MG63 (cell line): Measurements from ENCODE around the gene SCOC. TPM values are rescaled to one million over a fixed set of nuclear protein-coding genes. Genes with fewer than 3 reads are reported as not detected.

ENCODE experiments used
- DNase-seq: peaks from one replicate; pipeline ENCODE4 v3.0.0-alpha.2; 2020
- H3K27me3 ChIP-seq: fragments of 250-450 bp; sonication (Bioruptor Pico); 2 replicates; pipeline ENCODE4 v1.5.1; 2020; ENCODE audit warnings: mild to moderate bottlenecking, moderate library complexity
- H3K36me3 ChIP-seq: fragments of 250-450 bp; sonication (Bioruptor Pico); 2 replicates; pipeline ENCODE4 v1.5.1; 2020; ENCODE audit warnings: mild to moderate bottlenecking, moderate library complexity
- H3K4me3 ChIP-seq: fragments of 250-450 bp; sonication (Bioruptor Pico); 2 replicates; pipeline ENCODE4 v1.5.1; 2020; ENCODE audit warnings: mild to moderate bottlenecking, moderate library complexity
- H3K9me3 ChIP-seq: fragments of 250-450 bp; sonication (Bioruptor Pico); 2 replicates; pipeline ENCODE4 v1.5.1; 2020; ENCODE audit warnings: mild to moderate bottlenecking, moderate library complexity
- total RNA-seq: library from RNA; depleted of rRNA; stranded (reverse); fragments of >200 nt; shearing (Covaris generic); gene quantifications from 2 replicates; pipeline ENCODE4 v1.2.3, GENCODE V29; 2014; ENCODE audit warnings: low replicate concordance; rRNA removed

Gene SCOC
- 46.4 and 87.3 TPM in 2 replicates for total RNA-seq

- peak within 1 kb of the TSS; percentile 90 for H3K4me3 ChIP-seq
- no peaks in the 10 kb centered on the region; the same call in 1 of the 2 replicates for H3K36me3 ChIP-seq
- DNase-seq: peak; percentile 97
- H3K27me3 ChIP-seq: no peaks in the 10 kb centered on the region
- H3K9me3 ChIP-seq: no peaks in the 10 kb centered on the region
Observed at GRCh38 chr4:140373328-140374129, at the start of gene SCOC. Gene SCOC (plus strand): TSS chr4:140373646. CDS start chr4:140379171, 5,525 bp downstream.

DNA sequence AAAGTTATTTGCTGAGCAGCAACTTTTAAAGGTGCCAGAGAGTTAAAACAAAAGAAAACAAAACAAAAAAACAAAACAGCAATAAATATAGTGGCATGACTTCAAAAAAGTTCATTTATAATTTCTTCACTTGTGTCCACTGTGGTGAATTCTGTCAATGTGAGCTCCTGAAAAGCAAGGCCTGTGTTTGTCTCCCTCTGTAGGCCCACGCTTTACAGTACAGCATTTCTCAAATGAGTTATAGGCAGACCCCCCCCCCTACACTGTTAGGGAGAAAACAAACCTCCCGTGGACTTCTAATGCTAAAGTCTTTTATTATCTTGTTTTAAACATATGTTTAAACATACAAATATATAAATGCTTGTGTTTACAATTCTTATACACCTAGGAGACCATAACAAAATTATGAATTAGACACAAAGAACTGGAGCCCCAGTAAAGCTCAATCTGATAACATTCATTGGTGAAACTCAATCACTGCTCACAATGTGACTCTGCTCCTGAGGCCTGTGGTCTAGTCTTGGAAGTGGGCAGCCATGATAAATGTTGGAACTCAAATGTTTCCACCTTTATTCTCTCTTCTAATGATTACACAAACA lies 47.0 kb upstream of the SCOC start:
- Histone ChIP-seq H3K27me3 (no peaks in the 10 kb centered on the region), H3K4me3 (no peak overlapping the region), H3K36me3 (no peaks in the 10 kb centered on the region), H3K9me3 (no peaks in the 10 kb centered on the region)
- DNase-seq: no peak

DNA sequence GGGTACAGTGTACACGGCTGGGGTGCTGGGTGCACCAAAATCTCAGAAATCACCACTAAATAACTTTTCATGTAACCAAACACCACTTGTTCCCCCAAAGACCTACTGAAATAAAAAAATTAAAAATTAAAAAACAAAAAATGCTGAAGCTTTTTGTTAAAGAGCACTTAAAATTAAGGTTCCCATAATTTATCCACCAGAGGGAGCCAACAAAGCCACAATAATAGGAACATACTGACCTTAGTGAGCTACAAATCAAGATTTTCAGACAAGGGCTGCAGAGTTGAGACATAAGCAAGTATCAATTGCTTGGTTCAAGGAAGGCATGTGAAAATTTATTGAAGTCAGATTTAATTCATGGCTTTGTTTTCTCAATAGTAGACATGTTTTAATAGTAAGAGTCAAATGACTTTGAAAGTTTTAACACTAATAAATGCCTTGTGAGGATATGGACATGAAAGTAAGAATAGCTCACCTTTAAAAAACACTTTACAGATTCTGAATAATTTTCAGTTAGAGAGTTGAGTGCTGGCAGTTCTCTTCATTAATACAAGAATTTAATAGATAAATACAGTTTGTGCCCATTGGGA lies 43.0 kb upstream of the SCOC start:
- Histone ChIP-seq H3K27me3 (no peaks in the 10 kb centered on the region), H3K4me3 (no peak overlapping the region), H3K9me3 (no peaks in the 10 kb centered on the region), H3K36me3 (no peaks in the 10 kb centered on the region)
- DNase-seq: no peak

DNA sequence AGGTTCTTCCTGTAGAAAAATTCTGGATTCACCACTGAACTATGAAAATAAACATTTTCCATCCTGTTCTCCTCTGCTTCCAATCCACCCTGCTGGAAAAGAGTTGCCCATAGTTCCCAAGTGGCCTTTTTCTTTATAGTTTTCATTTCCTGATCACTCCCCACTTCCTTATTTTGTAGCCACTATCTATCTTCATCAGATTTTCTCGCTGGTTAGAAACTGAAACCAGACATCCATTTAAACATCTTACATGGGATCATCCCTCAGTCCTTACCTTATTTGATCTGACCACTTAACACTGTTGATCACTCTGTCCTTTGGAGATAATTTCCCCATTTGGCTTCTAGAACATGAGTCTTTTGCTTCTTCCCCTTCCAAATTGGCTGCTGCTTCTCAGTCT lies 42.2 kb upstream of the SCOC start:
- Histone ChIP-seq H3K4me3 (no peak overlapping the region), H3K36me3 (no peaks in the 10 kb centered on the region), H3K27me3 (no peaks in the 10 kb centered on the region), H3K9me3 (no peaks in the 10 kb centered on the region)
- no peak for DNase-seq

- Histone ChIP-seq H3K4me3 (no peak overlapping the region), H3K9me3 (no peaks in the 10 kb centered on the region), H3K36me3 (no peaks in the 10 kb centered on the region), H3K27me3 (no peaks in the 10 kb centered on the region)
- DNase-seq: no peak
Observed at GRCh38 chr4:140331876-140332275, 41.6 kb upstream of the SCOC start.

GRCh38 chr4:140332734-140333133 lies 40.7 kb upstream of the SCOC start:
- no peak overlapping the region for H3K4me3 ChIP-seq
- H3K27me3 ChIP-seq: no peaks in the 10 kb centered on the region
- no peak for DNase-seq
- no peaks in the 10 kb centered on the region for H3K36me3 ChIP-seq
- H3K9me3 ChIP-seq: no peaks in the 10 kb centered on the region

- Histone ChIP-seq H3K27me3 (no peaks in the 10 kb centered on the region), H3K9me3 (no peaks in the 10 kb centered on the region), H3K4me3 (no peak overlapping the region), H3K36me3 (no peaks in the 10 kb centered on the region)
- no peak for DNase-seq
Observed at GRCh38 chr4:140333523-140333922, 39.9 kb upstream of the SCOC start.

- DNase-seq: no peak
- H3K36me3 ChIP-seq: no peaks in the 10 kb centered on the region
- no peaks in the 10 kb centered on the region for H3K9me3 ChIP-seq
- H3K27me3 ChIP-seq: no peaks in the 10 kb centered on the region
- H3K4me3 ChIP-seq: no peak overlapping the region
Observed at GRCh38 chr4:140335076-140335475, 38.4 kb upstream of the SCOC start.

DNA sequence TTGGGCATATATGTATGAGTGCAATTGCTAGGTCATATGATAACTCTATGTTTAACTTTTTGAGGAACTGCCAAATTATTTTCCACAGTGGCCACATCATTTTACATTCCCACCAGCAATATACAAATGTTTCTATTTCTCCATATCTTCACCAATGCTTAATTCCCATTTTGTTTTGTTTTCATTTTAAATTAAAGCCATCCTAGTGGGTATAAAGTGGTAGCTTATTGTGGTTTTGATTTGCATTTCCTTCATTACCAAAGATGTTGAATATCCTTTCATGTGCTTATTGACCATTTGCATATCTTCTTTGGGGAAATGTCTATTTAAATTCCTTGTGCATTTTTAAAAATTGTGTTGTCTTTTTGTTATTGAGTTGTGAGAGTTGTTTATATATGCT lies 36.7 kb upstream of the SCOC start:
- no peak for DNase-seq
- Histone ChIP-seq H3K36me3 (no peaks in the 10 kb centered on the region), H3K9me3 (no peaks in the 10 kb centered on the region)

GRCh38 chr4:140342620-140343019 lies 30.8 kb upstream of the SCOC start:
- no peaks in the 10 kb centered on the region for H3K36me3 ChIP-seq
- H3K27me3 ChIP-seq: no peaks in the 10 kb centered on the region
- no peak overlapping the region for H3K4me3 ChIP-seq
- H3K9me3 ChIP-seq: no peaks in the 10 kb centered on the region
- no peak for DNase-seq

More for the DNA sequence above, 36.7 kb upstream of the SCOC start:
- Histone ChIP-seq H3K27me3 (no peaks in the 10 kb centered on the region), H3K4me3 (no peak overlapping the region)

- no peaks in the 10 kb centered on the region for H3K27me3 ChIP-seq
- DNase-seq: no peak
- no peaks in the 10 kb centered on the region for H3K36me3 ChIP-seq
- H3K9me3 ChIP-seq: no peaks in the 10 kb centered on the region
- H3K4me3 ChIP-seq: no peak overlapping the region
Observed at GRCh38 chr4:140343303-140343702, 30.1 kb upstream of the SCOC start.

- Histone ChIP-seq H3K4me3 (no peak overlapping the region), H3K9me3 (no peaks in the 10 kb centered on the region), H3K36me3 (no peaks in the 10 kb centered on the region), H3K27me3 (no peaks in the 10 kb centered on the region)
- DNase-seq: no peak
Observed at GRCh38 chr4:140344101-140344500, 29.3 kb upstream of the SCOC start.

- H3K36me3 ChIP-seq: no peaks in the 10 kb centered on the region
- no peak for DNase-seq
- H3K9me3 ChIP-seq: no peaks in the 10 kb centered on the region
- H3K27me3 ChIP-seq: no peaks in the 10 kb centered on the region
- H3K4me3 ChIP-seq: no peak overlapping the region
Observed at GRCh38 chr4:140344621-140345020, 28.8 kb upstream of the SCOC start.

- H3K4me3 ChIP-seq: no peak overlapping the region
- no peaks in the 10 kb centered on the region for H3K27me3 ChIP-seq
- no peak for DNase-seq
- H3K9me3 ChIP-seq: no peaks in the 10 kb centered on the region
- H3K36me3 ChIP-seq: no peaks in the 10 kb centered on the region
Observed at GRCh38 chr4:140346136-140346535, 27.3 kb upstream of the SCOC start.

DNA sequence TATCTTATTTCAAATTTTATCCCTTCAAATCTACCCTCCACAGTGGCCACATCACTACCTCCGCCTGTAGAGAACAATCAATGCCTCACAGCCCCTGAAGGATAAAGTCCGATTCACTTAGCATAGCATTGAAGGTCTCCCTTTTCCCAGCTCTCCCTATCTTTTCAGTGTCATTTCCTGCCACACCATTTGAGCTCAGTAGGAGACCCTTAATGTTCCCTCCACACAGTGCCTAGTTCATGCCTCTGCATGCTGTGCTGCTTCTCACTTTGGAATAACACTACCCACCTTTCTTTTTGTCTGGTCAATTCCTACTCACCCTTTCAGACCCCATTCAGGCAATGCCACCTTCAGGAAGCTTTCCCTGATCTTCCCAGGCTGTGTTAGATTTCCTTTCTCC lies 23.6 kb upstream of the SCOC start:
- no peaks in the 10 kb centered on the region for H3K27me3 ChIP-seq
- DNase-seq: no peak
- H3K9me3 ChIP-seq: no peaks in the 10 kb centered on the region
- no peak overlapping the region for H3K4me3 ChIP-seq
- no peaks in the 10 kb centered on the region for H3K36me3 ChIP-seq

DNA sequence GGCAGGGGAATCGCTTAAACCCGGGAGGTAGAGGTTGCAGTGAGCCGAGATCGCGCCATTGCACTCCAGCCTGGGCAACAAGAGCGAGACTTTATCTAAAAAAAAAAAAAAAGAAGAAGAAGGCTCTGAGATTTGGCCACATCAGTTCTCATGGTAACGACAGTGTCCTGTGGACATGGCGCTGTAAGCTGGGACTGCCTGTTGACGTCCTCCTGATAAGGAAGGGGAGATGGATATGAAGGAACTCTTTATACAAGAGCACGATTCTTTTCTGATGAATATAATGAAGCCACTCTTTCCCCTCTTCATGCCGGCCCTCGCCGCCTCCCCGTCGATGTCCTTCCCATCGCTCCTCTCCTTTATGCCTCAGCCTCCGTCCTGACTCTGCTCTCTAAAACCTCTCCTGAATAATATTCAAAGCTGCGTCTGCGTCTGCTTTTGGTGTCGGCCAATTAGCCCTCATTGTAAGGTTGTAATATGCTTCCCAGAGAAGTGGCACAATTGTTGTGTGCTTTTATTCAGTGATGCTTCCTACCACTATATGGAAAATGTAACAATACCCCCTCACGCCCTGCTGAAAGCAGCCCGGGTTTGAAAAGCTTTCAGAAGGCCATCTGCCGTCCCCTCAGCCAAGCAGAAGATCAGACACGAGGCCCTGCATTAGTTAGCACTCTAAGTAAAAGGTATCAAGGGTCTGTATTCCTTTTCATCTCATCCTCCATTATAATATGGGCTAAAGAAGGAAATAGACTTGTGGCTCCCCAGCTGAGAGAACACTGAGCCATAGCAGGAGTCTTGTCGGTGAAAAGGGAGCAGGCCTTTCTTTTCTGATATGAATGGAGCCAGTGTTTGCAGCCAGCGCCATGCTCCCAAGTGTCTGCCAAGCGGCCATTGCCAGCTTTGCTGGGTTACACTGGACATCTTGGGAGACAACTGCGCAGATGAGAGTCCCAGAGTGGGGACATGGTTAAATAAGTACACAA lies 22.1 kb upstream of the SCOC start:
- Histone ChIP-seq H3K4me3 (no peak overlapping the region), H3K27me3 (0 out of 2 replicates have a peak, but pooled peaks cover 2% of the 10 kb centered on the region), H3K36me3 (no peaks in the 10 kb centered on the region), H3K9me3 (no peaks in the 10 kb centered on the region)
- DNase-seq: no peak

DNA sequence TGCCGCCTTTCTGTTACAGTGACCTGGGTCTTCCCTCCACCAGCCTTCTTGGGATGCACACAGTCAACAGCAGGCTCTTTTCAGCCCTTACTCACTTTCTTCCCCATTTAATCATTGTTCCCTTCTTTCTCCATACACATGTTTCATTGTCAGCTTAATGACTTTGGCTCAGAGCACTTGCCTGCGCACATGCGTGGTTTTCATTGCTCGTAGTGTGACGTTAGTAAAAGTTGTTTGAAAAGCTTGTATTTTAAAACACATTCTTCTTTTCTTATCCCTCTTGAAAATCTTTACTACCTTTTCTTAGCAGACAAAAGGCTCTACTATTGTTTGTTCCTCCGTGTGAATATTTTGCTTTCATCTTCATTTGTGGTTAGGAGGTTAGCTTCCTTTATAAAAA lies 19.7 kb upstream of the SCOC start:
- no peaks in the 10 kb centered on the region for H3K36me3 ChIP-seq
- no peak for DNase-seq

More for the DNA sequence above, 19.7 kb upstream of the SCOC start:
- 0 out of 2 replicates have a peak, but pooled peaks cover 2% of the 10 kb centered on the region for H3K27me3 ChIP-seq
- no peak overlapping the region for H3K4me3 ChIP-seq
- H3K9me3 ChIP-seq: no peaks in the 10 kb centered on the region
